NCI-H526 treated with DMSO at 0.1 percent for 48 hours (cell line): Measurements from ENCODE around the gene FOXO4.
"Not testable (repeated sequence)": the region's sequence is repeated elsewhere in the genome, so short reads cannot be mapped to it uniquely, and the experiment has no call there.

ENCODE experiments used
- DNase-seq: peaks from one replicate; lab custom pipeline; 2025; lab: John Stamatoyannopoulos, UW

Gene FOXO4

GRCh38 chrX:71095555-71095980 lies at the start of gene FOXO4:
TSS of gene FOXO4 (plus strand) at chrX:71095851. CDS start at chrX:71096529, 678 bp downstream.
- DNase-seq: peak; percentile 35

GRCh38 chrX:71047891-71048290 lies 47.8 kb upstream of the FOXO4 start:
- not testable (repeated sequence) for DNase-seq

- no peak for DNase-seq
Observed at GRCh38 chrX:71052721-71053120, 42.9 kb upstream of the FOXO4 start.

GRCh38 chrX:71053217-71053621 lies 42.4 kb upstream of the FOXO4 start:
- DNase-seq: no peak

- no peak for DNase-seq
Observed at GRCh38 chrX:71056867-71057266, 38.8 kb upstream of the FOXO4 start.

GRCh38 chrX:71057848-71058530 lies 37.7 kb upstream of the FOXO4 start:
- no peak for DNase-seq

- no peak for DNase-seq
Observed at GRCh38 chrX:71060127-71060526, 35.5 kb upstream of the FOXO4 start.

GRCh38 chrX:71067089-71067488 lies 28.6 kb upstream of the FOXO4 start:
- DNase-seq: no peak

GRCh38 chrX:71067712-71068043 lies 28.0 kb upstream of the FOXO4 start:
- peak; percentile 51 for DNase-seq

- peak; percentile 89 for DNase-seq
Observed at GRCh38 chrX:71068044-71068918, 27.4 kb upstream of the FOXO4 start, which contains the start of gene SNX12. TSS of gene SNX12 (minus strand) at chrX:71068334. CDS start at chrX:71068306, 28 bp downstream.

- no peak for DNase-seq
Observed at GRCh38 chrX:71070531-71070930, 25.1 kb upstream of the FOXO4 start.

- no peak for DNase-seq
Observed at GRCh38 chrX:71081330-71082123, 14.1 kb upstream of the FOXO4 start.

GRCh38 chrX:71082124-71082647 lies 13.5 kb upstream of the FOXO4 start:
- no peak for DNase-seq

- DNase-seq: no peak
Observed at GRCh38 chrX:71082822-71083221, 12.8 kb upstream of the FOXO4 start.

GRCh38 chrX:71085900-71086299 lies 9.8 kb upstream of the FOXO4 start:
- no peak for DNase-seq

- DNase-seq: no peak
Observed at GRCh38 chrX:71091263-71091662, 4.4 kb upstream of the FOXO4 start.

- DNase-seq: no peak
Observed at GRCh38 chrX:71095033-71095432, 618 bp upstream of the FOXO4 start.

GRCh38 chrX:71095981-71096759 lies 519 bp downstream of the FOXO4 start:
- peak; percentile 18 for DNase-seq

GRCh38 chrX:71096760-71097032 lies 1.0 kb downstream of the FOXO4 start:
- DNase-seq: no peak

- no peak for DNase-seq
Observed at GRCh38 chrX:71098302-71098701, 2.7 kb downstream of the FOXO4 start.

GRCh38 chrX:71098951-71099506 lies 3.4 kb downstream of the FOXO4 start:
- DNase-seq: no peak
